PC-9 (cell line): ENCODE data around the gene ORC3. TPM values are rescaled to one million over a fixed set of nuclear protein-coding genes. Genes with fewer than 3 reads are reported as not detected.

ENCODE experiments used
- BruUV-seq: library from RNA; stranded (reverse); fragments of 400-500 nt; replicated peaks from 2 replicates; lab custom pipeline; 2021; lab: Mats Ljungman, UMichigan
- CTCF ChIA-PET: fragments of 300-600 bp; sonication (Branson Sonifier 250); formaldehyde crosslinking; loops from one replicate; lab custom pipeline; 2022; ENCODE audit warnings: antibody characterized with exemption; lab: Charles Lee
- POLR2A ChIA-PET: fragments of 300-600 bp; sonication (Branson Sonifier 250); formaldehyde crosslinking; loops from one replicate; lab custom pipeline; 2022; ENCODE audit warnings: antibody characterized with exemption; ENCODE audit not compliant: unreplicated experiment; lab: Charles Lee
- DNase-seq, 2 experiments: peaks; one replicate each; pipeline versions ENCODE4 v3.0.0 to v3.0.0-alpha.2; 2015 to 2022; ENCODE audit warnings: mixed read lengths in 1 of 2
- H2AFZ ChIP-seq: fragments of 200-600 bp; sonication (generic); 2 replicates; pipeline ENCODE4 v1.8.1; 2017; ENCODE audit warnings: antibody characterized with exemption
- H3F3A ChIP-seq: fragments of 200-600 bp; sonication (generic); 2 replicates; pipeline ENCODE4 v1.8.1; 2017; ENCODE audit warnings: antibody characterized with exemption, mild to moderate bottlenecking, low read depth; ENCODE audit not compliant: insufficient read depth
- H3K27ac ChIP-seq: fragments of 200-600 bp; sonication (generic); 2 replicates; pipeline ENCODE4 v1.6.1; 2016; ENCODE audit warnings: mixed run types
- H3K27me3 ChIP-seq: fragments of 200-600 bp; sonication (generic); 2 replicates; pipeline ENCODE4 v1.6.1; 2016; ENCODE audit warnings: low read depth, mixed run types; ENCODE audit not compliant: insufficient read depth
- H3K36me3 ChIP-seq: fragments of 200-600 bp; sonication (generic); 2 replicates; pipeline ENCODE4 v1.6.1; 2016; ENCODE audit warnings: low read depth, mixed run types
- H3K4me1 ChIP-seq: fragments of 200-600 bp; sonication (generic); replicated peaks from 2 replicates; pipeline ENCODE4 v1.6.1; 2016; ENCODE audit warnings: mixed run types; ENCODE audit not compliant: insufficient read depth
- H3K4me2 ChIP-seq: fragments of 200-600 bp; sonication (generic); 2 replicates; pipeline ENCODE4 v1.6.1; 2017; ENCODE audit warnings: mixed run types
- H3K4me3 ChIP-seq: fragments of 200-600 bp; sonication (generic); 2 replicates; pipeline ENCODE4 v1.6.1; 2016; ENCODE audit warnings: mixed run types
- H3K79me2 ChIP-seq: fragments of 200-600 bp; sonication (generic); 2 replicates; pipeline ENCODE4 v1.6.1; 2017; ENCODE audit warnings: low read depth, mixed run types
- H3K9me2 ChIP-seq: fragments of 200-600 bp; sonication (generic); 2 replicates; pipeline ENCODE4 v1.8.1; 2017; ENCODE audit warnings: mild to moderate bottlenecking; ENCODE audit not compliant: insufficient read depth
- H3K9me3 ChIP-seq: fragments of 200-600 bp; sonication (generic); 2 replicates; pipeline ENCODE4 v1.8.1; 2016; ENCODE audit warnings: low read depth; ENCODE audit not compliant: insufficient read depth
- H4K20me1 ChIP-seq: fragments of 200-600 bp; sonication (generic); 2 replicates; pipeline ENCODE4 v1.8.1; 2017; ENCODE audit not compliant: insufficient read depth
- CTCF ChIP-seq: fragments of 200-600 bp; sonication (generic); conservative IDR thresholded peaks from 2 replicates; pipeline ENCODE4 v1.6.1; 2017; ENCODE audit warnings: mixed run types, antibody characterized with exemption, mild to moderate bottlenecking, moderate library complexity
- EZH2 ChIP-seq: fragments of 200-600 bp; sonication (generic); IDR thresholded peaks from 2 replicates; pipeline ENCODE4 v1.8.0; 2017; ENCODE audit warnings: antibody characterized with exemption, low read depth
- intact Hi-C: fragments of 100-400 bp; cut with micrococcal nuclease; formaldehyde crosslinking; loops from one replicate; pipeline ENCODE4 v1.10.0; 2022; ENCODE audit not compliant: unreplicated experiment
- total RNA-seq: library from RNA; stranded (reverse); gene quantifications from 2 replicates; pipeline ENCODE4 v1.2.3, GENCODE V29; 2021

The ORC3 gene
- total RNA-seq, 1 experiment from 2014 or later: 24.3 TPM

- Histone ChIP-seq H3K4me2 (peak overlapping the region; percentile 83), H3K27me3 (no peaks in the 10 kb centered on the region), H3F3A (no peaks in the 10 kb centered on the region), H3K79me2 (peaks cover 79% of the 10 kb centered on the region), H3K36me3 (no peaks in the 10 kb centered on the region), H3K9me3 (no peaks in the 10 kb centered on the region), H3K9me2 (no peaks in the 10 kb centered on the region), H3K4me3 (peak overlapping the region; percentile 75), H2AFZ (peak overlapping the region; percentile 98), H3K4me1 (peaks cover 11% of the 10 kb centered on the region), H3K27ac (0 out of 2 replicates have a peak overlapping the region, but pooled peaks have one; percentile 27), H4K20me1 (no peaks in the 10 kb centered on the region)
- TF ChIP-seq CTCF: no peak
- TF ChIP-seq EZH2: no peak
- no peak for DNase-seq
- TSS peak; percentile 67 for BruUV-seq
- ChIA-PET CTCF (interaction anchor here (0.6 kb wide), 1 partner anchor 888 kb away, joined by 9 read pairs; no protein-coding TSS in a partner anchor), POLR2A (interaction anchor here (0.6 to 0.7 kb wide), 2 partner anchors 242 to 487 kb away, joined by 3 read pairs; no protein-coding TSS in a partner anchor)
- intact Hi-C loops: no loop called here
Measured at GRCh38 chr6:87588756-87589407, 1.1 kb upstream of the ORC3 start.

GRCh38 chr6:87590417-87590880 lies 514 bp downstream of the ORC3 start:
- peaks cover 11% of the 10 kb centered on the region for H3K4me1 ChIP-seq
- H3K27me3 ChIP-seq: no peaks in the 10 kb centered on the region
- TF ChIP-seq CTCF: no peak
- TF ChIP-seq EZH2: no peak
- no peaks in the 10 kb centered on the region for H4K20me1 ChIP-seq
- no peak for DNase-seq
- intact Hi-C loops: loop anchor here (2.0 to 10.0 kb wide), 2 partner anchors 118 to 196 kb away; partner anchors contain the start of gene SLC35A1
- peaks cover 69% of the 10 kb centered on the region for H3K79me2 ChIP-seq
- H3K4me3 ChIP-seq: peak overlapping the region; percentile 75
- no peaks in the 10 kb centered on the region for H3K9me3 ChIP-seq
- H3K36me3 ChIP-seq: no peaks in the 10 kb centered on the region
- H3F3A ChIP-seq: no peaks in the 10 kb centered on the region
- H3K4me2 ChIP-seq: peak overlapping the region; percentile 88
- POLR2A ChIA-PET: interaction anchor here (0.6 kb wide), 1 partner anchor 95 kb away, joined by 3 read pairs; no protein-coding TSS in a partner anchor
- CTCF ChIA-PET: no interaction called here
- no peaks in the 10 kb centered on the region for H3K9me2 ChIP-seq
- peak overlapping the region; percentile 98 for H2AFZ ChIP-seq
- H3K27ac ChIP-seq: peak overlapping the region; percentile 23
- TSS peak; percentile 64 for BruUV-seq

GRCh38 chr6:87590990-87591389 lies 1.1 kb downstream of the ORC3 start:
- intact Hi-C loops: loop anchor here (2.0 to 10.0 kb wide), 2 partner anchors 118 to 196 kb away; partner anchors contain the start of gene SLC35A1

More at GRCh38 chr6:87590990-87591389, 1.1 kb downstream of the ORC3 start:
- H3K4me2 ChIP-seq: peak overlapping the region; percentile 88
- peak overlapping the region; percentile 75 for H3K4me3 ChIP-seq
- no peak overlapping the region for H3K27ac ChIP-seq
- peaks cover 66% of the 10 kb centered on the region for H3K79me2 ChIP-seq
- no peak for TF ChIP-seq CTCF
- no peak for TF ChIP-seq EZH2
- no peaks in the 10 kb centered on the region for H3K9me2 ChIP-seq
- H3K36me3 ChIP-seq: no peaks in the 10 kb centered on the region
- H4K20me1 ChIP-seq: no peaks in the 10 kb centered on the region
- no peaks in the 10 kb centered on the region for H3F3A ChIP-seq
- no peak for DNase-seq
- H2AFZ ChIP-seq: no peak overlapping the region
- H3K4me1 ChIP-seq: peaks cover 11% of the 10 kb centered on the region
- BruUV-seq: no TSS peak
- no peaks in the 10 kb centered on the region for H3K27me3 ChIP-seq
- H3K9me3 ChIP-seq: no peaks in the 10 kb centered on the region
- ChIA-PET POLR2A (no interaction called here), CTCF (no interaction called here)
